Astrocyte (in vitro differentiated cells and primary cell): Measurements from ENCODE around the gene PDGFRB. TPM values are rescaled to one million over a fixed set of nuclear protein-coding genes. Genes with fewer than 3 reads are reported as not detected.
A peak's percentile ranks its signal among the peaks of the same experiment; 100 is the strongest.

Experiments used
- DNase-seq: peaks from one replicate; pipeline ENCODE4 v3.0.0-alpha.2; 2010; ENCODE audit warnings: low read depth
- FAIRE-seq: peaks from 2 replicates; lab custom pipeline; 2011; peaks lifted over from hg19 to GRCh38; lab: Jason Lieb, UNC
- H2AFZ ChIP-seq: 2 replicates; pipeline ENCODE4 v1.6.0; 2012; ENCODE audit warnings: low read depth, low read length, inconsistent platforms
- H3K27ac ChIP-seq: 2 replicates; pipeline ENCODE4 v1.5.1; 2011; ENCODE audit warnings: low read depth, low read length, inconsistent platforms
- H3K27me3 ChIP-seq: 2 replicates; pipeline ENCODE4 v1.6.0; 2011; ENCODE audit warnings: low read length, inconsistent platforms; ENCODE audit not compliant: insufficient read depth
- H3K36me3 ChIP-seq: 2 replicates; pipeline ENCODE4 v1.5.1; 2011; ENCODE audit warnings: low read length, inconsistent platforms; ENCODE audit not compliant: insufficient read depth
- H3K4me1 ChIP-seq: 2 replicates; pipeline ENCODE4 v1.5.1; 2011; ENCODE audit warnings: low read length, inconsistent platforms; ENCODE audit not compliant: insufficient read depth
- H3K4me2 ChIP-seq: 2 replicates; pipeline ENCODE4 v1.6.0; 2012; ENCODE audit warnings: low read length, inconsistent platforms
- H3K4me3 ChIP-seq: 2 replicates; pipeline ENCODE4 v1.5.1; 2011; ENCODE audit warnings: low read depth, mild to moderate bottlenecking, low read length, inconsistent platforms; ENCODE audit not compliant: insufficient read depth
- H3K79me2 ChIP-seq: 2 replicates; pipeline ENCODE4 v1.6.0; 2012; ENCODE audit warnings: mild to moderate bottlenecking, low read length, inconsistent platforms; ENCODE audit not compliant: insufficient read depth
- H3K9ac ChIP-seq: 2 replicates; pipeline ENCODE4 v1.6.0; 2012; ENCODE audit warnings: mild to moderate bottlenecking, low read length, inconsistent platforms
- H3K9me3 ChIP-seq: 2 replicates; pipeline ENCODE4 v1.5.1; 2012; ENCODE audit warnings: low read depth, mild to moderate bottlenecking, low read length, inconsistent platforms; ENCODE audit not compliant: insufficient read depth
- H4K20me1 ChIP-seq: 2 replicates; pipeline ENCODE4 v1.6.0; 2012; ENCODE audit warnings: low read length, inconsistent platforms; ENCODE audit not compliant: insufficient read depth
- H3K27ac Mint-ChIP-seq: one replicate; pipeline ENCODE4 v1.8.0; 2021; ENCODE audit warnings: mild to moderate bottlenecking, mixed read lengths; ENCODE audit not compliant: unreplicated experiment
- H3K27me3 Mint-ChIP-seq: one replicate; pipeline ENCODE4 v1.8.0; 2021; ENCODE audit warnings: low read depth, mixed read lengths; ENCODE audit not compliant: unreplicated experiment
- H3K36me3 Mint-ChIP-seq: one replicate; pipeline ENCODE4 v1.8.0; 2021; ENCODE audit warnings: low read depth, mixed read lengths; ENCODE audit not compliant: unreplicated experiment
- H3K4me1 Mint-ChIP-seq: one replicate; pipeline ENCODE4 v1.8.0; 2021; ENCODE audit warnings: low read depth, mixed read lengths; ENCODE audit not compliant: unreplicated experiment
- H3K4me3 Mint-ChIP-seq: one replicate; pipeline ENCODE4 v1.8.0; 2021; ENCODE audit warnings: mild to moderate bottlenecking, moderate library complexity, mixed read lengths; ENCODE audit not compliant: unreplicated experiment
- H3K9me3 Mint-ChIP-seq: one replicate; pipeline ENCODE4 v1.8.0; 2021; ENCODE audit warnings: mild to moderate bottlenecking, mixed read lengths; ENCODE audit not compliant: unreplicated experiment
- CTCF ChIP-seq: IDR thresholded peaks from 2 replicates; pipeline ENCODE4 v1.5.1; 2011; ENCODE audit warnings: low read depth, mild to moderate bottlenecking, inconsistent platforms, low read length, moderate library complexity; ENCODE audit not compliant: insufficient read depth
- EZH2 ChIP-seq: IDR thresholded peaks from 2 replicates; pipeline ENCODE4 v1.6.1; 2012; ENCODE audit warnings: mild to moderate bottlenecking, low read length, inconsistent platforms; ENCODE audit not compliant: insufficient read depth
- total RNA-seq: library from RNA; stranded (reverse); gene quantifications from 2 replicates; pipeline ENCODE4 v1.2.1, GENCODE V29; 2021

The PDGFRB gene
- total RNA-seq, 1 donor from 2014 or later: 78.8 TPM

- Histone ChIP-seq H3K27ac (peak overlapping the region; percentile 99), H3K4me1 (peaks cover 87% of the 10 kb centered on the region), H2AFZ (no peak overlapping the region)
Measured at GRCh38 chr5:150142185-150142958, 13.3 kb downstream of the PDGFRB start.

GRCh38 chr5:150141544-150142184 is 14.0 kb downstream of the PDGFRB start:
- H4K20me1 ChIP-seq: no peaks in the 10 kb centered on the region
- H3K4me1 ChIP-seq: peaks cover 94% of the 10 kb centered on the region
- H3K4me2 ChIP-seq: peak overlapping the region; percentile 82
- peaks cover 3% of the 10 kb centered on the region for H3K36me3 Mint-ChIP-seq
- H3K27me3 Mint-ChIP-seq: no peaks in the 10 kb centered on the region
- H3K4me1 Mint-ChIP-seq: peaks cover 74% of the 10 kb centered on the region
- H3K9me3 Mint-ChIP-seq: no peaks in the 10 kb centered on the region
- TF ChIP-seq CTCF (no peak), EZH2 (no peak)
- H3K9ac ChIP-seq: peak overlapping the region; percentile 90
- H3K36me3 ChIP-seq: peaks cover 4% of the 10 kb centered on the region
- H3K27ac Mint-ChIP-seq: peak overlapping the region; percentile 83
- H3K27me3 ChIP-seq: no peaks in the 10 kb centered on the region
- H3K27ac ChIP-seq: peak overlapping the region; percentile 99
- H2AFZ ChIP-seq: no peak overlapping the region
- H3K9me3 ChIP-seq: no peaks in the 10 kb centered on the region
- H3K79me2 ChIP-seq: peaks cover 51% of the 10 kb centered on the region
- FAIRE-seq: no peak
- DNase-seq: peak; percentile 85
- no peak overlapping the region for H3K4me3 ChIP-seq
- peak overlapping the region; percentile 57 for H3K4me3 Mint-ChIP-seq

More at GRCh38 chr5:150142185-150142958, 13.3 kb downstream of the PDGFRB start:
- no peaks in the 10 kb centered on the region for H3K36me3 Mint-ChIP-seq
- FAIRE-seq: no peak
- Histone ChIP-seq H3K27me3 (no peaks in the 10 kb centered on the region), H3K36me3 (peaks cover 4% of the 10 kb centered on the region), H3K79me2 (peaks cover 52% of the 10 kb centered on the region), H4K20me1 (no peaks in the 10 kb centered on the region), H3K9me3 (no peaks in the 10 kb centered on the region), H3K4me2 (peak overlapping the region; percentile 82), H3K4me3 (no peak overlapping the region), H3K9ac (peak overlapping the region; percentile 90)
- H3K4me1 Mint-ChIP-seq: peaks cover 70% of the 10 kb centered on the region
- no peaks in the 10 kb centered on the region for H3K27me3 Mint-ChIP-seq
- H3K4me3 Mint-ChIP-seq: no peak overlapping the region
- H3K27ac Mint-ChIP-seq: peak overlapping the region; percentile 98
- TF ChIP-seq CTCF: no peak
- TF ChIP-seq EZH2: no peak
- no peaks in the 10 kb centered on the region for H3K9me3 Mint-ChIP-seq
- no peak for DNase-seq
